HG02798 (cell line): ENCODE results near the gene SCUBE3.

Experiments used
- ATAC-seq: cut with Tn5 transposase; IDR thresholded peaks from one replicate; pipeline ENCODE4 v1.9.1; 2021; ENCODE audit warnings: mild to moderate bottlenecking; ENCODE audit not compliant: unreplicated experiment, poor library complexity

Gene SCUBE3

GRCh38 chr6:35260591-35261570, 47.1 kb downstream of the SCUBE3 start:
- ATAC-seq, result no peak

- no peak for ATAC-seq
Measured at GRCh38 chr6:35262596-35262995, 48.8 kb downstream of the SCUBE3 start.

GRCh38 chr6:35264550-35265274, 51.0 kb downstream of the SCUBE3 start:
- ATAC-seq, result no peak

GRCh38 chr6:35265523-35265922, 51.8 kb downstream of the SCUBE3 start:
- no peak for ATAC-seq

- no peak for ATAC-seq
Measured at GRCh38 chr6:35267446-35267845, 53.7 kb downstream of the SCUBE3 start.

GRCh38 chr6:35267897-35268296, 54.1 kb downstream of the SCUBE3 start:
- ATAC-seq, result no peak

- no peak for ATAC-seq
Measured at GRCh38 chr6:35272005-35272404, 58.2 kb downstream of the SCUBE3 start.

- ATAC-seq, result no peak
Measured at GRCh38 chr6:35273822-35274559, 60.2 kb downstream of the SCUBE3 start.

GRCh38 chr6:35275744-35276260, 62.0 kb downstream of the SCUBE3 start:
- no peak for ATAC-seq

GRCh38 chr6:35278708-35279107, 65.0 kb downstream of the SCUBE3 start:
- no peak for ATAC-seq

GRCh38 chr6:35280903-35281302, 67.1 kb downstream of the SCUBE3 start:
- no peak for ATAC-seq

- ATAC-seq, result no peak
Measured at GRCh38 chr6:35282472-35282871, 68.7 kb downstream of the SCUBE3 start.

GRCh38 chr6:35283361-35283760, 69.6 kb downstream of the SCUBE3 start:
- no peak for ATAC-seq

- no peak for ATAC-seq
Measured at GRCh38 chr6:35287671-35288396, 74.1 kb downstream of the SCUBE3 start.

- ATAC-seq, result no peak
Measured at GRCh38 chr6:35288834-35289233, 75.1 kb downstream of the SCUBE3 start.

- no peak for ATAC-seq
Measured at GRCh38 chr6:35291491-35291890, 77.7 kb downstream of the SCUBE3 start.

- no peak for ATAC-seq
Measured at GRCh38 chr6:35292494-35292893, 78.7 kb downstream of the SCUBE3 start.

- ATAC-seq, result no peak
Measured at GRCh38 chr6:35293681-35294080, 79.9 kb downstream of the SCUBE3 start.

GRCh38 chr6:35294308-35294945, 80.7 kb downstream of the SCUBE3 start:
- ATAC-seq, result no peak
